8988T (cell line): ENCODE data around the gene ADRM1.

Experiments
- DNase-seq: peaks from one replicate; pipeline ENCODE4 v3.0.0; 2011

ADRM1 gene

GRCh38 chr20:62299666-62300236 lies 3.0 kb upstream of the ADRM1 start:
- no peak for DNase-seq

GRCh38 chr20:62300319-62300718 lies 2.5 kb upstream of the ADRM1 start:
- DNase-seq, result no peak

- no peak for DNase-seq
Observed at GRCh38 chr20:62301111-62301668, 1.6 kb upstream of the ADRM1 start.

GRCh38 chr20:62301773-62302340 lies 940 bp upstream of the ADRM1 start:
- DNase-seq, result peak; percentile 96

GRCh38 chr20:62303062-62303339 lies 204 bp downstream of the ADRM1 start:
- DNase-seq, result no peak

DNA sequence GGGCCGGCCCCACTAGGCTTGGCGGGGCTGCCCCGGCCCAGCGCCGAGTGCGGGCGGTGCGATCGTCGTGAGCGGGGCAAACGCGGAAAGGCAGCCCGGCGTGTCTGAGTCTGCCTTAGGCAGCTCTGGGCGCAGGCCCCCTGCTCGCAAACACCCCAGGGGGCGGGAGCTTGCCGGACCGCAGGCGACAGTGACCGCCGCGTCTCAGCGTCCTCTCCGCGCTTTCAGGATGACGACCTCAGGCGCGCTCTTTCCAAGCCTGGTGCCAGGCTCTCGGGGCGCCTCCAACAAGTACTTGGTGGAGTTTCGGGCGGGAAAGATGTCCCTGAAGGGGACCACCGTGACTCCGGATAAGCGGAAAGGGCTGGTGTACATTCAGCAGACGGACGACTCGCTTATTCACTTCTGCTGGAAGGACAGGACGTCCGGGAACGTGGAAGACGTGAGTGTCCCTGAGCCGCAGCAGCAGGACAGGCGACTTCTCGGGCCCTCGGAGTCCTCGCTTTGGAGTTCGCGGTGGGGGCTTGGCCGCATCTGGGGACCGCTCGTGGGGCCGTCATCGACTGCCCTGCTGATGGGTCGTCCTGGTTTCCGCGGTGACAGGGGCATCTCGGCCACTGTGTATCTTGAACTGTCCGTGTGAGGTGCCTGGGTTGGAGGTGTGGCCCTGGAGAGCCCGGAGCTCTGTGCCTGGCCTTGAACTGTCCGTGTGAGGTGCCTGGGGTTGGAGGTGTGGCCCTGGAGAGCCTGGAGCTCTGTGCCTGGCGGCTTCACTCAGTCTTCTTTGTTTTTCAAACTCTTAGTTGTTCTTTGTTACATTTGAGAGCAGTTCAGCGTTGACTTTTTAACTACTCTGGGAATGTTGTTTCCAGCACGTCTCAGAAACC lies 786 bp downstream of the ADRM1 start:
- peak; percentile 46 for DNase-seq

- DNase-seq, result peak; percentile 68
Observed at GRCh38 chr20:62304331-62305148, 1.7 kb downstream of the ADRM1 start.

DNA sequence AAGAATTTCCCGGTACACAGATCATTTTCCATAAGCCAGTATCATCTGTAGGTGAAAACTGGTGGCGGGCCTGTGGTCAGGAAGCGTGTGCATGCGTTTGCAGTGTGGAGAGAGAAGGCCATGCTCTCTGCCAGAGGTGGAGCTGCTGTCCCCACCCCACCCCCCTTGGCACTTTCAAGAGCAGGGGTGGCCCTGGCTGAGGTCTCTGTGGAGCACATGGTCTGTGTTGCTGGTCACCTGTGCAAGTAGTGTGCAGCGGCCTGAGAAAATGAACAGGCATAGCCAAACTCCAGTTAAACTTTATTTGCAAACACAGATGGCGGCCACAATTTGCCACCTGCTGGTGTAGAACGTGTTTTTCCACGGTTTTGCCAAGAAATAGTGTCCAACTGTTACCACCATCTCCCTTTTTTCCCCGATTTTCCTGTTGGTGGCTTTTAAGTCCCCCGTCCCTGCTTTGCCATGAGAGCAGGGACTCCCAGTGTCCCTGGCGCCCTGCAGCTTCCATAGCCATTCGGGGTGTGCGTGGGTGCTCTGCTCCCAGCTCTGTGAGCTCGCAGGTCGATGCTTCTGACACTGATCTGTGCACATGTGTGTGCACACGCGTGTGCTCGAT lies 2.5 kb downstream of the ADRM1 start:
- peak; percentile 84 for DNase-seq

GRCh38 chr20:62305765-62306413 lies 3.1 kb downstream of the ADRM1 start:
- peak; percentile 68 for DNase-seq

- DNase-seq, result peak; percentile 49
Observed at GRCh38 chr20:62306414-62307187, 3.8 kb downstream of the ADRM1 start.

- peak; percentile 62 for DNase-seq
Observed at GRCh38 chr20:62307226-62308101, 4.7 kb downstream of the ADRM1 start.

- DNase-seq, result no peak
Observed at GRCh38 chr20:62308102-62308822, 5.5 kb downstream of the ADRM1 start.

DNA sequence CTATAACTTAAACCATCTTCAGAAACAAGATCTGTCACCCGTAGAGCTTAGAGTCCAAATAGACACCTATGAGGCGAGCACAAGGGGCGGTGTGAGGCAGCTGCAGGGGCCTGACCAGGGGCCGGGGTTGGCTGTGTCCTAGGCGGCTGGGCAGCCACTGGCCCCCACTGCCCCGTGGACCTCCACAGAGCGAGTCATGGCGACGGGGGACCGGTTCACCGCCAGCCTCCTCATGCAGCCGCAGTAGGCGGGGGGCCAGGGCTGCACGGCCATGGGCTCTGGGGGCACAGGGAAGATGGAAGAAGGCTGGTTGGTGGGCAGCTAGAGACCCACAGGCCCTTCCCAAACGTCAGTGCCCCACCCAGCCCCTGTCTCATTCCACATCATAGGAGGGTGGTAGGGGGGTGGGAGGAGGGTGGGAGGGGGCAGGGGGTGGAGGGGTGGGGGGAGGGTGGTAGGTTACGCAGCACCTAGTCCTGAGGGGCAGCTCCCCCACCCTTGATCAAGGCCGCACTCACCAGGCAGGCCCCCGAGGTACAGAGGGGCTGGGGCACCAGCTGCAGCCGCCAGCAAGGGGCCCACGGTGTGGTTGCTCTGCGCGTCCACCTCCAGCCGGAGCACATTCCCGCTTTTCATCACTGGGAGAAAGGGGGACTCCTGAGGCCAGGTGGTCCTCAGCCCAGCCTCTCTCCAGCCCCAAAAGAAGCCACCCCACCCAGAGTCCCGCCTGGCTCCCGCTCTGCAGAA lies 6.6 kb downstream of the ADRM1 start:
- DNase-seq, result peak; percentile 67

DNA sequence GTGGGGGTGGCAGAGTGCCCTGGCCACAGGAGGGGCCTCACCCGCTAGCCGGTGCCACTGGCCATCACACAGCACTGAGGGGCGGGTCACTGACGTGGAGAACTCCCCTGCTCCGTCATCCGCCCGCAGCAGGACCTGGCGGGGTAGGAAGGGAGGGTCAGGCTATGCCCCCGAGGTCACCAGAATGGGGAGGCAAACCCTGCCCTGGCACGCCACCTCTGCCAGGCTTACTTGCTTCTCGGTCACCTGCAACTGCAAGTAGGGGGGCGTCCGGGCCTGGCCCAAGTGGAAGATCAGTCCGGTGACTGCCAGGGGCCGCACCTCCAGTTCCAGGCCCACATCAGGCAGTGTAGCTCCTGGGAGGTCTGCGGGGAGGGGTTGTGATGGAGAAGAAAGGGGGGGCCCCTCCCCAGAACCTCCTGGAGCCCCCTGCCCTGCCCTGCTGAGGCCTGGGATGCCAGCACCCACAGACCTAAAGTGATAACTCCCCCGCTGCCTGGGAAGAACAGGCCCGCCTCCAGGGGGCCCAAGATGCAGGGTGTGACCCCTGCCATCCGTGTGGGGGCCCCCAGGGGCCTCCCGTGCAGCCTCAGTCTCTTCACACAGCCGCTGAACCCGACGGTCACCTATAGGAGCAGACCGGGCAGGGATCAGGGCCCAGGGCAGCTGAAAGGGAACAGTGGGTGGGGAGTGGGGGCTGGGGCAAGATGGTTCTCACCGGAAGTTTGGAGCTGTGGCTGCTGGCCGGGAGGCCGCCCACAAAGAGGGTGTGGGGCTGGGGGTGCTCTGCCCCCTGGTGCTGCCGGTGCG lies 7.4 kb downstream of the ADRM1 start:
- peak; percentile 48 for DNase-seq

GRCh38 chr20:62310757-62311121 lies 7.9 kb downstream of the ADRM1 start:
- DNase-seq, result peak; percentile 50

- no peak for DNase-seq
Observed at GRCh38 chr20:62311150-62311549, 8.4 kb downstream of the ADRM1 start.

DNA sequence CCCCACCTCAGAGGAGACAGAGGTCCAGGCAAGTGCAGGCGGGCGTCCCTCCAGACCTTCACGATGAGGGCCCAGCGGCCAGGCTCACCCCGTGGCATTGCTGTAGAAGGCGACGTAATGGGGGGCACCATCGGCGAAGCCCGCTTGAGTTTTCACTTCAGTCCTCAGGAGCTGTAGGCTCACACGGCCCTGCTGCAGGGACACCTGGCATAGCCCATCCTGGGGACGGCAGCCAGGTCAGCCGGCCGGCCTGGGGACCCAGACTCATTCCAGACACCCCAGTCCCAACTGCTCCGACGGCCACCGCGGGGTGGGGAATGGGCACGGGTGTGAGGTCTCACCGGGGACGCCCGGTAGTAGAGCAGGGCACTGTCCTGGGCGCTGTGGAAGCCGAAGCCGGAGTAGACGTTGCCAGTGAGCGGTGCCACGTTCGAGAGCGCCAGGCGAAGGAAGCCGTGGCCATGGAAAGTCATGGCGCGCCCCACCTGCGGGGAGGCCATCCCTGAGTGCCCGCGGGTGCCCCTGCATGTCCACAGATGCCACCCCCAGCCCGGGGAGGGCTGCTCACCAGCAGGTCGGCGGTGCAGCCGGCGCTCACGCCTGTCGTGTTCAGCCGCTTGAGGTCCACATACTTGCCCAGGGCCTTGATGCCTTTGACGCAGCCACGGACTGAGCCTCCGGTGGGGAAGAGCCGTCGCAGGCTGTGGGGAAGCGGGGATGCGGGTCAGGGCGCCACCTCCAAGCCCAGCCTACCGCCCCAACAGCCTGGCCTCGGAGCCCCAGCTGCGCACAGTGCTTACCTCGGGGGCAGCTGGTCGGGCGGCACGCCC lies 9.2 kb downstream of the ADRM1 start:
- DNase-seq, result no peak
